Trophoblast cell (in vitro differentiated cells and primary cell): Measurements from ENCODE around the gene CMPK1.

Experiments used
- DNase-seq, 2 donors: peaks; one replicate each; pipeline ENCODE4 v3.0.0-alpha.2; 2016
- H2AFZ ChIP-seq: 2 replicates; pipeline ENCODE4 v1.6.1; 2013; ENCODE audit warnings: low read length, moderate library complexity, mild to moderate bottlenecking; ENCODE audit not compliant: insufficient read depth, poor library complexity
- H2AK5ac ChIP-seq: 2 replicates; pipeline ENCODE4 v1.6.1; 2013; ENCODE audit warnings: mild to moderate bottlenecking, low read length
- H2BK120ac ChIP-seq: 2 replicates; pipeline ENCODE4 v1.6.1; 2013; ENCODE audit warnings: low read length, mild to moderate bottlenecking, moderate library complexity; ENCODE audit not compliant: insufficient read depth, poor library complexity
- H2BK12ac ChIP-seq: 2 replicates; pipeline ENCODE4 v1.6.1; 2013; ENCODE audit warnings: mild to moderate bottlenecking, low read length, moderate library complexity
- H2BK5ac ChIP-seq: 2 replicates; pipeline ENCODE4 v1.6.1; 2013; ENCODE audit warnings: low read length, low read depth, moderate library complexity, mild to moderate bottlenecking; ENCODE audit not compliant: poor library complexity
- H3K14ac ChIP-seq: 2 replicates; pipeline ENCODE4 v1.6.1; 2013; ENCODE audit warnings: mild to moderate bottlenecking, low read length
- H3K18ac ChIP-seq: 2 replicates; pipeline ENCODE4 v1.6.1; 2013; ENCODE audit warnings: mild to moderate bottlenecking, low read length
- H3K23ac ChIP-seq: 2 replicates; pipeline ENCODE4 v1.6.1; 2013; ENCODE audit warnings: low read length
- H3K27ac ChIP-seq: 2 replicates; pipeline ENCODE4 v1.5.1; 2013; ENCODE audit warnings: low read depth, mild to moderate bottlenecking, inconsistent platforms, low read length, moderate library complexity
- H3K27me3 ChIP-seq: 2 replicates; pipeline ENCODE4 v1.6.1; 2013; ENCODE audit warnings: inconsistent platforms, mild to moderate bottlenecking, low read length, moderate library complexity; ENCODE audit not compliant: insufficient read depth
- H3K36me3 ChIP-seq, 2 experiments: 1 replicate in 1 of 2; 2 replicates in 1 of 2; pipeline ENCODE4 v1.6.1; 2013; ENCODE audit warnings: low read length in 2 of 2, mild to moderate bottlenecking in 2 of 2, moderate library complexity in 1 of 2; ENCODE audit not compliant: insufficient read depth in 2 of 2, control insufficient read depth in 1 of 2
- H3K4ac ChIP-seq: 2 replicates; pipeline ENCODE4 v1.6.1; 2013; ENCODE audit warnings: low read depth, mild to moderate bottlenecking, low read length, moderate library complexity
- H3K4me1 ChIP-seq, 2 experiments: 1 replicate in 1 of 2; 2 replicates in 1 of 2; pipeline ENCODE4 v1.6.1; 2013; ENCODE audit warnings: low read length in 2 of 2, mild to moderate bottlenecking in 2 of 2, moderate library complexity in 1 of 2; ENCODE audit not compliant: insufficient read depth in 2 of 2, control insufficient read depth in 1 of 2
- H3K4me2 ChIP-seq: 2 replicates; pipeline ENCODE4 v1.6.1; 2013; ENCODE audit warnings: inconsistent platforms, mild to moderate bottlenecking, low read length, moderate library complexity
- H3K4me3 ChIP-seq: 2 replicates; pipeline ENCODE4 v1.5.1; 2013; ENCODE audit warnings: mild to moderate bottlenecking, low read depth, low read length, inconsistent platforms
- H3K79me1 ChIP-seq: one replicate; pipeline ENCODE4 v1.6.1; 2013; ENCODE audit warnings: low read length
- H3K79me2 ChIP-seq: 2 replicates; pipeline ENCODE4 v1.6.1; 2013; ENCODE audit warnings: low read length, mild to moderate bottlenecking; ENCODE audit not compliant: control insufficient read depth, insufficient read depth, poor library complexity
- H3K9ac ChIP-seq: 2 replicates; pipeline ENCODE4 v1.6.1; 2013; ENCODE audit warnings: mild to moderate bottlenecking, low read length
- H3K9me3 ChIP-seq: 2 replicates; pipeline ENCODE4 v1.6.1; 2013; ENCODE audit warnings: low read depth, mild to moderate bottlenecking, control low read depth, inconsistent platforms, low read length; ENCODE audit not compliant: insufficient read depth
- H4K12ac ChIP-seq: 2 replicates; pipeline ENCODE4 v1.6.1; 2013; ENCODE audit warnings: low read depth, mild to moderate bottlenecking, low read length, moderate library complexity
- H4K8ac ChIP-seq: 2 replicates; pipeline ENCODE4 v1.6.1; 2013; ENCODE audit warnings: low read depth, mild to moderate bottlenecking, low read length, moderate library complexity
- H4K91ac ChIP-seq: one replicate; pipeline ENCODE4 v1.6.1; 2013; ENCODE audit warnings: low read depth, mild to moderate bottlenecking, low read length, moderate library complexity
- WGBS: extraction: QIAGEN DNeasy Blood & Tissue Kit; methylation state at CpG from one replicate; pipeline ENCODE4 v1.1.7; 2013; ENCODE audit warnings: missing lambda C conversion rate; ENCODE audit not compliant: insufficient read length, insufficient coverage; ENCODE audit errors: extremely low coverage; 5-methylcytosine and 5-hydroxymethylcytosine counted together

Gene CMPK1

DNA sequence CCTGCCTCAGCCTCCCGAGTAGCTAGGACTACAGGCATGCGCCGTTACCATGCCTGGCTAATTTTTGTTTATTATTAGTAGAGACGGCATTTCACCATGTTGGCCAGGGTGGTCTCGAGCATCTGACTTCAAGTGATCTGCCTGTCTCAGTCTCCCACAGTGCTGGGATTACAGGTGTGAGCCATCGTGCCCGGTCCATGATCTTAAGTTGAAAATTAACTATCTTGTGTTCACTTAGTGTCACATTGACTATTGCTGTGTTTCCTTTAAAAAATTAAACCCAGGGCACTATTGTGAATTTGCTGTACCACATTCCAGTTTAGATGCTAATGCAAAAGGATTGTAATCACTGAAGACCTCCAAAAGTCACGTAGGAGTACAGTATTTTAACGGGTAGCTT is 14.1 kb downstream of the CMPK1 start:
- Histone ChIP-seq H3K23ac (no peak overlapping the region), H4K91ac (no peak overlapping the region), H3K27ac (no peak overlapping the region), H3K18ac (no peak overlapping the region), H4K12ac (no peak overlapping the region), H3K79me1 (no peaks in the 10 kb centered on the region), H2BK5ac (no peak overlapping the region), H2BK120ac (no peak overlapping the region), H3K4me3 (no peak overlapping the region), H3K79me2 (no peaks in the 10 kb centered on the region), H3K4me1 (no peaks in the 10 kb centered on the region), H2BK12ac (no peak overlapping the region), H3K9me3 (no peaks in the 10 kb centered on the region), H3K14ac (no peak overlapping the region), H4K8ac (no peak overlapping the region), H3K4me2 (no peak overlapping the region), H3K36me3 (peaks cover 10 to 11% of the 10 kb centered on the region in 2 experiments), H3K4ac (no peak overlapping the region), H2AK5ac (no peak overlapping the region), H3K9ac (no peak overlapping the region), H3K27me3 (no peaks in the 10 kb centered on the region), H2AFZ (no peak overlapping the region)
- no peak for DNase-seq
- no CpG with 5 or more reads among the region's 9 CpGs for WGBS

- Histone ChIP-seq H3K18ac (no peak overlapping the region), H3K4me3 (no peak overlapping the region), H3K9me3 (no peaks in the 10 kb centered on the region), H3K4ac (no peak overlapping the region), H3K4me1 (no peaks in the 10 kb centered on the region), H2BK5ac (no peak overlapping the region), H4K8ac (no peak overlapping the region), H3K36me3 (peaks cover 6 to 10% of the 10 kb centered on the region in 2 experiments), H3K27me3 (no peaks in the 10 kb centered on the region), H4K91ac (no peak overlapping the region), H3K23ac (no peak overlapping the region), H2BK120ac (no peak overlapping the region), H3K9ac (no peak overlapping the region), H3K79me1 (no peaks in the 10 kb centered on the region), H2BK12ac (no peak overlapping the region), H3K79me2 (no peaks in the 10 kb centered on the region), H3K4me2 (no peak overlapping the region), H2AK5ac (no peak overlapping the region), H3K14ac (no peak overlapping the region), H3K27ac (no peak overlapping the region), H2AFZ (no peak overlapping the region), H4K12ac (no peak overlapping the region)
- DNase-seq = no peak
- no CpG with 5 or more reads among the region's 1 CpG for WGBS
Observed at GRCh38 chr1:47348246-47348645, 14.7 kb downstream of the CMPK1 start.

DNA sequence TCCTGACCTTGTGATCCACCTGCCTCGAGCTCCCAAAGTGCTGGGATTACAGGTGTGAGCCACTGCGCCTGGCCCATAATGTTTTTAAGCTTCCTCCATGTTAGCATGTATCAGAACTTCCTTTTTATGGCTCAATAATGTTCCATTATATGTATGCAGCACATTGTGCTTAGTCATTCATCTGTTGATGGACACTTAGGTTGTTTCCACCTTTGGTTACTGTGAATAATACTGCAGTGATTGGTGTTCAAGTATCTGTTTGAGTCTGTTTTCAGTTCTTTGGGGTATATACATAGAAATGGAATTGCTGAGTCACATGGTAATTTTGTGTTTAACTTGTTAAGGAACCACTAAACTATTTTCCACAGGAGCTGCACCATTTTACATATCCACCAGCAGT is 17.7 kb downstream of the CMPK1 start:
- Histone ChIP-seq H2BK12ac (no peak overlapping the region), H3K4ac (no peak overlapping the region), H3K4me1 (no peaks in the 10 kb centered on the region), H4K8ac (no peak overlapping the region), H3K9ac (no peak overlapping the region), H3K23ac (no peak overlapping the region), H3K9me3 (no peaks in the 10 kb centered on the region), H2AK5ac (no peak overlapping the region), H2AFZ (no peak overlapping the region), H3K79me1 (no peaks in the 10 kb centered on the region), H4K12ac (no peak overlapping the region), H2BK120ac (no peak overlapping the region), H3K36me3 (peaks cover 3 to 10% of the 10 kb centered on the region in 2 experiments), H3K18ac (no peak overlapping the region), H3K14ac (no peak overlapping the region), H3K27me3 (no peaks in the 10 kb centered on the region), H4K91ac (no peak overlapping the region), H3K27ac (no peak overlapping the region), H3K4me2 (no peak overlapping the region), H3K4me3 (no peak overlapping the region), H3K79me2 (no peaks in the 10 kb centered on the region), H2BK5ac (no peak overlapping the region)
- no CpG with 5 or more reads among the region's 2 CpGs for WGBS
- no peak for DNase-seq

- Histone ChIP-seq H3K4ac (no peak overlapping the region), H4K12ac (no peak overlapping the region), H3K27ac (no peak overlapping the region), H3K4me1 (no peaks in the 10 kb centered on the region), H4K8ac (no peak overlapping the region), H3K4me2 (no peak overlapping the region), H3K14ac (no peak overlapping the region), H3K9ac (no peak overlapping the region), H3K79me1 (no peaks in the 10 kb centered on the region), H3K4me3 (no peak overlapping the region), H4K91ac (no peak overlapping the region), H3K18ac (no peak overlapping the region), H3K23ac (no peak overlapping the region), H3K9me3 (no peaks in the 10 kb centered on the region), H2BK5ac (no peak overlapping the region), H3K36me3 (peaks cover 0 to 2% of the 10 kb centered on the region in 2 experiments), H3K79me2 (no peaks in the 10 kb centered on the region), H2BK12ac (no peak overlapping the region), H3K27me3 (no peaks in the 10 kb centered on the region), H2BK120ac (no peak overlapping the region), H2AK5ac (no peak overlapping the region), H2AFZ (no peak overlapping the region)
- no CpG with 5 or more reads among the region's 3 CpGs for WGBS
- DNase-seq = no peak
Observed at GRCh38 chr1:47361380-47361779, 27.8 kb downstream of the CMPK1 start.
